Right lobe of liver (tissue), 4 donors: ENCODE data around the gene ZNF79.

Experiments used
- CTCF ChIP-seq, 4 donors: fragments of 200-600 bp in 3 of 4; fragments of 450-650 bp in 1 of 4; IDR thresholded peaks; one replicate each; pipeline versions ENCODE4 v1.5.1 to v1.8.0; 2016 to 2022; ENCODE audit warnings: antibody characterized with exemption in 4 of 4, mild to moderate bottlenecking in 2 of 4
- POLR2A ChIP-seq: fragments of 450-650 bp; IDR thresholded peaks from one replicate; pipeline ENCODE4 v1.6.1; 2017; ENCODE audit warnings: antibody characterized with exemption, mild to moderate bottlenecking
- donor health status: DM: no; HTN: no; CAD: no.
- donor health status: DM: no; HTN: no; CAD: no.
- donor health status: DM: no; HTN: yes; CAD: no.

DNA sequence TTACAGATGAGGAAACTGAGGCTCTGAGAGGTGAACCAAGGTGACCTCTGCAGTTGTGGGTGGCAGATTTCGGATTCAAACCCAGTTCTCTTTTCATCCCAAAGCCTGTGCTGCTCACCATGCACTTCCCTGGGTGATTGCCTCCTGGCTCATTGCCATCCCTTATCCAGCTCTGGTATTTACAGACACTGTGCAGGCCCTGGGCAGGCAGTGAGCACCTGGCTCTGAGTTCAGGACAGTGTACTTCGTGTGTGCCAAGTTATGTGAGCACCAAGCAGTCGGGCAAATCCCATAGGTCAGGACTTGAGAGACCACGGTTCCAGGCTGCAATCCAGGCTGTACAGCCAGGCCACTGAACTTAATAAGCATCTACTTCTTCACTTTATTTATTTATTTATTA is 28.5 kb downstream of the ZNF79 start:
- TF ChIP-seq CTCF (IDR thresholded peaks at IDR 0.05) (no peak), POLR2A (no peak)
